Psoas muscle (tissue), 8 donors: Measurements from ENCODE around the gene IL20RB. TPM values are rescaled to one million over a fixed set of nuclear protein-coding genes. Genes with fewer than 3 reads are reported as not detected.

Experiments used
- ATAC-seq, 4 donors: fragments of 200-7000 bp; cut with Tn5 transposase; one replicate each; pipeline ENCODE4 v1.9.1; 2020; ENCODE audit warnings: moderate library complexity in 3 of 4, mild to moderate bottlenecking in 2 of 4
- DNase-seq, 2 donors: peaks; one replicate each; pipeline ENCODE4 v3.0.0-alpha.2; 2020
- H3K27ac ChIP-seq: fragments of 200-600 bp; one replicate; pipeline ENCODE4 v1.8.0; 2022
- H3K27me3 ChIP-seq, 3 donors: fragments of 200-600 bp in 1 of 3; one replicate each; pipeline versions ENCODE4 v1.6.1 to v1.8.0; 2013 to 2022; ENCODE audit warnings: low read length in 2 of 3, mild to moderate bottlenecking in 2 of 3, moderate library complexity in 1 of 3; ENCODE audit not compliant: insufficient read depth in 3 of 3
- H3K36me3 ChIP-seq, 2 donors: fragments of 200-600 bp in 1 of 2; one replicate each; pipeline versions ENCODE4 v1.6.1 to v1.8.0; 2013 to 2022; ENCODE audit warnings: low read depth in 1 of 2, mild to moderate bottlenecking in 1 of 2, moderate library complexity in 1 of 2; ENCODE audit not compliant: insufficient read depth in 1 of 2
- H3K4me1 ChIP-seq: fragments of 200-600 bp; one replicate; pipeline ENCODE4 v1.8.0; 2022
- H3K4me3 ChIP-seq: fragments of 200-600 bp; one replicate; pipeline ENCODE4 v1.8.0; 2022; ENCODE audit warnings: mild to moderate bottlenecking
- H3K9me3 ChIP-seq: fragments of 200-600 bp; one replicate; pipeline ENCODE4 v1.8.0; 2022
- CTCF ChIP-seq: fragments of 200-600 bp; IDR thresholded peaks from one replicate; pipeline ENCODE4 v1.8.0; 2022; ENCODE audit warnings: antibody characterized with exemption
- WGBS, 3 donors: extraction: QIAGEN DNeasy Blood & Tissue Kit; methylation state at CpG; one replicate each; pipeline versions ENCODE4 v1.1.6 to v1.1.7; 2013; 5-methylcytosine and 5-hydroxymethylcytosine counted together
- intact Hi-C, 2 donors: fragments of 100-400 bp; cut with DNase I; formaldehyde crosslinking; loops; one replicate each; pipeline versions ENCODE4 v1.11.0 to v1.14.2; 2022
- polyA plus RNA-seq, 3 donors: library from polyadenylated mRNA; stranded (reverse); fragments of 200-250 nt; gene quantifications; one replicate each; pipeline ENCODE4 v1.2.3, GENCODE V29; 2013
- total RNA-seq, 4 donors: library from RNA; stranded (reverse); fragmentation: NEBNext Ultra II Directional in 2 of 4; extraction: Animal tissue kit (Norgen Biotek cat#: 25700) in 2 of 4; gene quantifications; one replicate each; pipeline versions ENCODE4 v1.2.1 to v1.2.4, GENCODE V29; 2021 to 2023
- donor health status: healthy with polysubstance abuse.
- donor health status: DM: no; HTN: no; CAD: no; lungs with moderate emphysema.
- donor health status: Bipolar disorder and iron deficiency.
- donor health status: healthy.
- donor health status: DM: yes; HTN: yes; CAD: no.
- donor health status: DM: no; HTN: no; CAD: no.
- donor health status: DM: no; HTN: no; CAD: no.
- donor health status: DM: yes; HTN: yes; CAD: no.

IL20RB gene
- total and polyA plus RNA-seq, 7 donors: 0.46 to 1.6 (median 0.68) TPM; not detected in 1

GRCh38 chr3:136937851-136938250 lies 19.9 kb upstream of the IL20RB start:
- intact Hi-C loops: loop anchor here in 1 of 2 donors (10.0 kb wide), 1 partner anchor 73 kb away; the partner anchor contains the start of gene NCK1
- no peaks in the 10 kb centered on the region for H3K9me3 ChIP-seq
- peaks cover 31% of the 10 kb centered on the region for H3K4me1 ChIP-seq
- TF ChIP-seq CTCF: no peak
- DNase-seq: no peak
- ATAC-seq: no peak
- no peaks in the 10 kb centered on the region for H3K27me3 ChIP-seq
- no peak overlapping the region for H3K27ac ChIP-seq
- 49 to 52% (median 50%) methylated on average over 2 of the region's 2 CpGs for WGBS, 3 donors
- H3K36me3 ChIP-seq: peaks cover 0 to 14% of the 10 kb centered on the region in 2 donors
- H3K4me3 ChIP-seq: no peak overlapping the region

- intact Hi-C loops: loop anchor here in 1 of 2 donors (10.0 kb wide), 1 partner anchor 74 kb away; the partner anchor contains the start of gene NCK1
These were observed 19.4 kb upstream of the IL20RB start for GRCh38 chr3:136938334-136938733.

GRCh38 chr3:136939489-136939888 lies 18.3 kb upstream of the IL20RB start:
- peaks cover 0 to 6% of the 10 kb centered on the region in 2 donors for H3K36me3 ChIP-seq
- H3K27me3 ChIP-seq: no peaks in the 10 kb centered on the region
- TF ChIP-seq CTCF: no peak
- no peak for ATAC-seq
- DNase-seq: no peak
- intact Hi-C loops: loop anchor here in 1 of 2 donors (10.0 kb wide), 1 partner anchor 75 kb away; the partner anchor contains the start of gene NCK1
- peaks cover 26% of the 10 kb centered on the region for H3K4me1 ChIP-seq
- no peak overlapping the region for H3K27ac ChIP-seq
- 85 to 94% (median 86%) methylated on average over 1 of the region's 1 CpG for WGBS, 3 donors
- no peaks in the 10 kb centered on the region for H3K9me3 ChIP-seq
- no peak overlapping the region for H3K4me3 ChIP-seq

More at GRCh38 chr3:136938334-136938733, 19.4 kb upstream of the IL20RB start:
- peaks cover 26% of the 10 kb centered on the region for H3K4me1 ChIP-seq
- H3K36me3 ChIP-seq: peaks cover 0 to 14% of the 10 kb centered on the region in 2 donors
- ATAC-seq (no peak), DNase-seq (no peak)
- no peaks in the 10 kb centered on the region for H3K9me3 ChIP-seq
- TF ChIP-seq CTCF: no peak
- H3K4me3 ChIP-seq: no peak overlapping the region
- no peaks in the 10 kb centered on the region for H3K27me3 ChIP-seq
- H3K27ac ChIP-seq: no peak overlapping the region

GRCh38 chr3:136942803-136943202 lies 15.0 kb upstream of the IL20RB start:
- no peak for TF ChIP-seq CTCF
- Histone ChIP-seq H3K36me3 (peaks cover 2 to 15% of the 10 kb centered on the region in 2 donors), H3K4me1 (peaks cover 22% of the 10 kb centered on the region), H3K4me3 (no peak overlapping the region), H3K27me3 (no peaks in the 10 kb centered on the region), H3K27ac (no peak overlapping the region), H3K9me3 (no peaks in the 10 kb centered on the region)
- ATAC-seq: no peak
- 81 to 94% (median 90%) methylated on average over 1 of the region's 1 CpG for WGBS, 3 donors
- intact Hi-C loops: no loop called here
- DNase-seq: no peak

GRCh38 chr3:136943436-136943835 lies 14.3 kb upstream of the IL20RB start:
- Histone ChIP-seq H3K36me3 (peaks cover 2 to 21% of the 10 kb centered on the region in 2 donors), H3K9me3 (no peaks in the 10 kb centered on the region), H3K4me3 (no peak overlapping the region), H3K27me3 (no peaks in the 10 kb centered on the region), H3K4me1 (peaks cover 16% of the 10 kb centered on the region), H3K27ac (no peak overlapping the region)
- no peak for TF ChIP-seq CTCF
- WGBS, 3 donors: 55 to 75% (median 75%) methylated on average over 3 of the region's 3 CpGs
- ATAC-seq (no peak), DNase-seq (no peak)
- intact Hi-C loops: no loop called here
